Stimulated activated effector memory CD8-positive, alpha-beta T cell treated with anti-CD3 and anti-CD28 coated beads, Interleukin-12 subunit alpha, Interleukin-12 subunit beta, amount 100 ng/mL, for 72 hours (primary cell): ENCODE measurements around the gene LMNTD1.
"Not testable (repeated sequence)": the region's sequence is repeated elsewhere in the genome, so short reads cannot be mapped to it uniquely, and the experiment has no call there.

Source experiments
- ATAC-seq: fragments of 150-1000 bp; cut with Tn5 transposase; 2 replicates; pipeline ENCODE4 v1.10.0; 2021
- DNase-seq, 2 donors: peaks; one replicate each; pipeline ENCODE4 v3.0.0; 2021 to 2022; ENCODE audit warnings: low spot score in 2 of 2
- H3K27ac Mint-ChIP-seq: one replicate; pipeline ENCODE4 v1.8.0; 2022; ENCODE audit warnings: mild to moderate bottlenecking, mixed read lengths
- H3K36me3 Mint-ChIP-seq: one replicate; pipeline ENCODE4 v1.8.0; 2022; ENCODE audit warnings: mild to moderate bottlenecking, mixed read lengths
- H3K4me1 Mint-ChIP-seq: one replicate; pipeline ENCODE4 v1.8.0; 2022; ENCODE audit warnings: mixed read lengths
- H3K4me3 Mint-ChIP-seq: one replicate; pipeline ENCODE4 v1.8.0; 2022; ENCODE audit warnings: mild to moderate bottlenecking, mixed read lengths
- H3K9me3 Mint-ChIP-seq: one replicate; pipeline ENCODE4 v1.8.0; 2022; ENCODE audit warnings: mixed read lengths

Gene LMNTD1

DNA sequence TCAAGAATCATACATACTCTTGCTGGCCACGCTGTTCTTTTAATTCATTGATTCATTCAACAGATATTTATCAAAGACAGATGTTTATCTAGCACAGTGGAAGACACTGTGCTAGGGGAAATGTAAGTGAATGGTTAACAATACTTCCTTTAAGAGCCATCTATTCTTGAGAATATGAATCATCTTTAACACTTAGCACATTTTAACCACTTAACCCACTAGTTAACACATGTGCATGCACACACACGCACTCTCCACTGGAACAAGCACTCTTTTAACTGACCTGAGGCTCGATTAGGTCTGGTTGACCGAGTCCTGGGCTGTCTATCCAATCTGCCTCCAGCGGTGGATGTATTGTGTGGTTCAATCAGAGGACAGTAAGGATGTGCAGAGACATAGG is 34.6 kb downstream of the LMNTD1 start:
- Mint-ChIP-seq H3K4me3 (no peak overlapping the region), H3K27ac (no peak overlapping the region), H3K9me3 (peaks cover under 1% of the 10 kb centered on the region), H3K36me3 (no peaks in the 10 kb centered on the region), H3K4me1 (no peaks in the 10 kb centered on the region)
- DNase-seq (no peak), ATAC-seq (peak; percentile 82)

DNA sequence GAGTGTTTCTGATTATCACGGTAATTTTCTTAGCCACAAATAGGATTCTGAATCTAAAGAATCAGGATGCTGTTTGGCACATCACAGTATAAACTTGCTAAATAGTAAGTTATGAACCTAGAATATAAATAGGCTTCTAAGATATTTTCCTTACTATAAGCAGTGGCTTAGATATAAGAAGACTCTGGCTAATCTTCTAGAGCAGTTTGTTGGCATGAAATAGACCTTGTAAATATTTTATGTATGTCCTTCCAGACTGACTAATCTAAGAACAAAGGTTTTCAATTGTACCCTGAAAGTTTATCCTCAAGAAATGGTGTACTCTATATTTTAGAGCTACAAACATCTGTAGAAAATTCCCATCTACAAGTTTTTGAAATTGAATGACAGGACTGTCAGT is 48.3 kb downstream of the LMNTD1 start:
- DNase-seq (no peak), ATAC-seq (no peak)
- Mint-ChIP-seq H3K9me3 (no peaks in the 10 kb centered on the region), H3K4me3 (no peak overlapping the region), H3K4me1 (no peaks in the 10 kb centered on the region), H3K27ac (no peak overlapping the region), H3K36me3 (no peaks in the 10 kb centered on the region)

DNA sequence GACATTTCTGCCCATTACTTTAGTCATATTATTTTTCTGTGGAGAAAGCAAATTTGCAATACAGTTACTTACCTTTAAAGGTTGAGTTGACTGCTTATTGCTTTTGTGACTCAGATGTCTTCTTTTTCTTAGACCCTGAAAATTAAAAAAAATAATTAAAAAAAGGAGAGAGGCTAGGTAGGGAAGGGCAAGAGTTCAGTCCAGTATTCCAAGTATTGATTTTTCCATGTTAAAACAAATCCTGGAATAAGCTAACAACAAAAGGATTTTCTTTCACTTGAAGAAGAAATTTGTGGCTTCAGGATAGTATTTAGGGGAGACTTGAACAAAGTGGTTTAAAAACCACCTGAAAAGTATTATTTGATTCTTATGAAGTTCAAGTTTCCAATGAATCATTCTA is 49.4 kb downstream of the LMNTD1 start:
- Mint-ChIP-seq H3K36me3 (no peaks in the 10 kb centered on the region), H3K9me3 (no peaks in the 10 kb centered on the region), H3K4me1 (no peaks in the 10 kb centered on the region), H3K27ac (no peak overlapping the region), H3K4me3 (no peak overlapping the region)
- ATAC-seq (no peak), DNase-seq (no peak)

DNA sequence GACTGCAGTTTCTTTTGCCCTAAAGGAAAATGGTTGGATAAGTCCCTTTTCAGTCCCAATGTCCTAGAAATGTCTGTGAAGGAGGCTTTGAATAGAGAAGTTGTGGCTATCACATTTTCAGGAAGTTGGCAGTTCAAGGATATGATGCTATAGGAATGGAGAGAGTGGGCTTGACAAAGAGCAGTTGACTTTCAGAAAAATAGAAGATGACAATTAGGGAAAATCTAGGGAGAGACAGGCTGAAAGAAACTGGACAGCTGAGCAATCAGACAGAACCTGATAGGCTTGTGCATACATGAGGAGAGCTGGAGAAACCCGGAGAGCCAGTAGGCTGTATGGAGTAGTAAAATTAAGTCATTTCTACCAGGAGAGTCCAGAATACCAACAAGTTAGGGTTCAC is 50.5 kb downstream of the LMNTD1 start:
- Mint-ChIP-seq H3K36me3 (no peaks in the 10 kb centered on the region), H3K27ac (no peak overlapping the region), H3K4me3 (no peak overlapping the region), H3K9me3 (no peaks in the 10 kb centered on the region), H3K4me1 (no peaks in the 10 kb centered on the region)
- DNase-seq (no peak), ATAC-seq (no peak)

DNA sequence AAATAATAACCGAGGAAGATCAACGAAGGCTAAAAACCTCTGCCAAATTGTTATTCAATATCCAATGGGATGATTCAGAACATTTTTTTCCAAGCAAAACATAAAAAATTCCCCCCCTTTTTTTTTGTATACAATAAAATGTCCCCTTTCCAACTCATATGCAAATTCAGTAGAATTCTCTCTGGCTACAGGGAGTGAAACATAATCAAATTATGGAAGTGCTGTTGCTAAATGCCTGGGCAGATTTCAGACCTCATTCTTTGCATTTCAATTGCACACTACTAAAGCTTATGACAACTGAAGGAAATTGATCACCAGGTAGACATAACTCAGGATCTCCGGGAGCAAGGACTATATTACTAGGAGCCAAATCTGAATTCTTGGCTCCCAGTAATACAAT is 51.0 kb downstream of the LMNTD1 start:
- no peaks in the 10 kb centered on the region for H3K4me1 Mint-ChIP-seq
- DNase-seq, result no peak
- no peaks in the 10 kb centered on the region for H3K9me3 Mint-ChIP-seq
- no peak for ATAC-seq
- no peaks in the 10 kb centered on the region for H3K36me3 Mint-ChIP-seq
- H3K4me3 Mint-ChIP-seq, result no peak overlapping the region
- no peak overlapping the region for H3K27ac Mint-ChIP-seq

DNA sequence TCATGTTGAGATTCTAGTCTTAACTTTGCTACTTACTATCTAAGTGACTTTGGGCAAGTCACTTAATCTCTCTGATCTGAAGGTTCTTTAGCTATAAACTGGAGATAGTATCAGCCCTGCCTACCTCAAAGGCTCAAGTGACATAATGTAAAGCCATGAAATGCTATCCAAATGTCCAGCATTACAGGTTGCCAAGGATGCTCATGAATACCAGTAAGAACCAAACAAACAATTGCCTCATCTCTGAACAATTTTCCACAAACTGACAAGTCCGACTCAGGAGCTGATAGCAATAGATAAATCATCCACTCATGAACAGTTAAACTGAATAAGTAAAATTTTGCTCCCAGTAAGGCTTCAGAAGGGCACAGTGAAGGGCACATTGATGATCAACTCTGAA is 51.5 kb downstream of the LMNTD1 start:
- Mint-ChIP-seq H3K4me3 (no peak overlapping the region), H3K9me3 (no peaks in the 10 kb centered on the region), H3K4me1 (no peaks in the 10 kb centered on the region), H3K36me3 (no peaks in the 10 kb centered on the region), H3K27ac (no peak overlapping the region)
- DNase-seq (no peak), ATAC-seq (no peak)

DNA sequence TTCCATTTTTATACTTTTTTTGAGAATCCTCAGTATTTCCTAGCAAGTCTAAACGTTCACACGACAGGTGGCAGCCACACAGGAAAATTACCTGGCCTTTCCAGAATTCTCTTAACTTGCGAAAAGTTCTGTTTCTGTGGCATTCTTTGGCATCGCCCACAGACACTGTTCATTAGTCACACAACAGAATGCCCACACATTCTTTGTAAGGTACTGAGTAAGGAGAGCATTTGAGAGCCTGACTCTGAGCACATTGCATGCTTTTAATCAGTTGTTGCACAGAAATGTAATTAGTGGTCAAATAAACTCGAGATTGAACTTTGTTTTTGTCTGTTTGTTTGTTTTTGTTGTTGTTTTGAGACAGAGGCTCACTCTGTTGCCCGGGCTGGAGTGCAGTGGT is 52.4 kb downstream of the LMNTD1 start:
- no peak overlapping the region for H3K27ac Mint-ChIP-seq
- no peaks in the 10 kb centered on the region for H3K36me3 Mint-ChIP-seq
- ATAC-seq, result no peak
- H3K4me3 Mint-ChIP-seq, result no peak overlapping the region
- no peaks in the 10 kb centered on the region for H3K9me3 Mint-ChIP-seq
- H3K4me1 Mint-ChIP-seq, result no peaks in the 10 kb centered on the region
- DNase-seq, result no peak

DNA sequence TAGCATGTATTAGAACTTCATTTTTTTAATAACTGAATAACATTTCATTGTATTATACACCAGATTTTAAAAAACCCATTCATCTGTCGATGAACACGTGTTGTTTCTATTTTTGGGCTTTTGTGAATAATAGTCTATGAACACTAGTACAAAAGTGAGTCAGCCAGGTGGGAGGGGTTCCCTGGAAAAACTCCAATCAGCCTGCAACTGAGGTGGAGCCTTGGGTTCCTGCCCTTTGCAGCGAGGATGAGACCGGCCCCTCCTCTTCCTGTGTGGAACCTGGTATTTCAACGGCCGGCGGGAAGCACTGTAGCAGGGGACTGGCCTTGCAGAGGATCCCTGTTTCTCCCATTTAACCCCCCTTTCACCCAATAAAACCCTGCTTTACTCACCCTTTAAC is 56.1 kb downstream of the LMNTD1 start:
- no peaks in the 10 kb centered on the region for H3K9me3 Mint-ChIP-seq
- H3K4me3 Mint-ChIP-seq, result no peak overlapping the region
- H3K36me3 Mint-ChIP-seq, result no peaks in the 10 kb centered on the region
- H3K27ac Mint-ChIP-seq, result no peak overlapping the region
- no peaks in the 10 kb centered on the region for H3K4me1 Mint-ChIP-seq
- ATAC-seq (no peak), DNase-seq (no peak)

DNA sequence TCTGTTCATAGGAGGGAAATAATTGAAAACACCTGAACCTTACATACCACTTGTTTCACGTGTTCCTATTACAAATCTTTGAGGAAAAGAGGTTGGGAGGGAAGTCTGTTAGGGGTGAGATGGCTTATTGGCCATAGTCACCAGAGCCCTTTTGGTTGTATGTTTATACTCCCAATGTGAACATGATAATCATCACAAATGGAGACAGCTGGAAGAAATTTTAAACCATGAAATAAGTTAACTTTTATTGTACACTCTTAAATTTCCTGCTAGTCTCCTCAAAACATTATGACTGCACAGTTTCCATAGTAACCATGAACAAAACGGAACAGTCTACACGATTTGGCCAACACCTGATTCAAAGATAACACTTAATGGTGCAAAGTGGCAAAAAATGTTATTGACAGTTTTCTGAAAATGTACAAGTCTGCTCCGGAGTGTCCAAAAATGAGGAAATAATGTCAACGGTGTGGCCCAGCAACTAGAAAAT is 56.9 kb downstream of the LMNTD1 start:
- Mint-ChIP-seq H3K4me1 (no peaks in the 10 kb centered on the region), H3K27ac (no peak overlapping the region), H3K9me3 (no peaks in the 10 kb centered on the region), H3K36me3 (no peaks in the 10 kb centered on the region), H3K4me3 (no peak overlapping the region)
- DNase-seq (no peak), ATAC-seq (no peak)

DNA sequence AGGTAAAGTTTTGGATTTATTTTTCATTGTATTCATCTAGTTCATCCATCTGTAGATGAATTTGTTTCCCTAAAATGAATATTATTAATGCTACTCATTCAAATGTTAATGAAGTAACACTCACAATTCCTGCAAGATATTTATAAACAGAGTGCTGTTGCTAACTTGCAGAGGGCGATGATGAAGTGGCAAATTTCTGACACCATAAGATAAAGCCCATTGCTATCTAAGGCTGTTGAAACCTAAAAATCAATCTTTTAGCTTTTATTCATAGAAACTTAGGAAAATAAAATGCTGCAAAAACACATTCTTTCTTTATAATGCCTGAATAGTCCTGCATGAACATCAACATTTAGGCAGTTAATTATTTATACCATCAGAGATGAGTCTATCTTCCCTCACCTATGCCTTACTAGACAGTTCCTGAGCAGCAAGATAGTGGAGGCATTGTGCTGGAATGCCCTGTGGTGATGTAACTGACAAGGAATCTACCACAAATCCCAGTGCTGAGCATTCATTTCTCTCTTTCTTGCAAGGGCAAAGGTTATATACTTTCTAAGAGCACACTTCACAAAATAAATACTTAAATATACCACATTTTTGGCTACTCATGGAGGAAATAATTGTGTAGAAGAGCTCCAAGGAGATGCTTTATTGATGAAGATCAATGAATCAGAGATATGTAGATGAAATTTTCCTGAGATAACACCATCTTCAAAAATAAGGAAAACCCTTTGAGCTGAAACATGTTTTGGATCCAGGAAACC is 57.6 kb downstream of the LMNTD1 start:
- DNase-seq, result no peak
- Mint-ChIP-seq H3K4me3 (no peak overlapping the region), H3K27ac (no peak overlapping the region), H3K36me3 (no peaks in the 10 kb centered on the region), H3K9me3 (no peaks in the 10 kb centered on the region), H3K4me1 (no peaks in the 10 kb centered on the region)
- ATAC-seq, result no peak

DNA sequence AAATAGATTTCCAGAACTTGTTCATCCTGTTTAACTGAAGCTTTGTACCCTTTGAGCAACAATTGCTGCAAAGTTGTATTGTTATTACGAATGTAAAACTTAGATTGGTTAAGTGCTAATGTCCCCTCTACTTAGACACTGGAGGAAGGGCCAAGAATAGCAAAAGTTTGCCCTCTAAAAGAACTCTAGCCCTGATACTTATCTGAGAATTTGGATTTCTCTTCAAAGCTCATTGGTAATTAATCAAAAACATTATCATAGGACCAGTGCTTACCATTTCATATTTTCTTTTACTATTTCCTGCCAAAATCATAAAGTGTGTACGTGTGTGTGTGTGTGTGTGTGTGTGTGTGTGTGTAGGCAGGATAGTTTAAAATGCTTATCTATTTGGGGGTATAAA is 58.2 kb downstream of the LMNTD1 start:
- H3K27ac Mint-ChIP-seq, result no peak overlapping the region
- DNase-seq, result no peak
- no peak overlapping the region for H3K4me3 Mint-ChIP-seq
- H3K9me3 Mint-ChIP-seq, result no peaks in the 10 kb centered on the region
- H3K36me3 Mint-ChIP-seq, result no peaks in the 10 kb centered on the region
- ATAC-seq, result no peak
- H3K4me1 Mint-ChIP-seq, result no peaks in the 10 kb centered on the region

DNA sequence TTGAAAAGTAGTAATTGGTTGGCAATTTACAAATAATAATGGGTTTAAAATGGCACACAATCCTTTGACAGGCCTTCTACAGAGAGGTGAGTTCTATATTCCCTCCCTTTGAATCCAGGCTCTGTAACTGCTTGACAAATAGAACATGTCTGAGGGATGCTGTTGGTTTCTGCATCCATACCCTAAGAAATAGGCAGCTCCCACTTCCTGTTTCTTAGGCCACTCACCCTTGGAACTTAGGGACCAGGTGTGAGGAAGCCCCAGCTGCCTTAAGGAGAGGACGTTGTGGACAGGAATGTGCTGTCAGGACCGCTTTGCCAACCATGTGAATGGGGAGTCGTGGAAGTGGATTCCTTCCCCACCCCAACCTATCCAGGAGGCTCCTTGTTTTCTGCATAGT is 59.4 kb downstream of the LMNTD1 start:
- no peak overlapping the region for H3K27ac Mint-ChIP-seq
- ATAC-seq (no peak), DNase-seq (no peak)
- no peaks in the 10 kb centered on the region for H3K9me3 Mint-ChIP-seq
- H3K4me1 Mint-ChIP-seq, result no peaks in the 10 kb centered on the region
- no peaks in the 10 kb centered on the region for H3K36me3 Mint-ChIP-seq
- no peak overlapping the region for H3K4me3 Mint-ChIP-seq

DNA sequence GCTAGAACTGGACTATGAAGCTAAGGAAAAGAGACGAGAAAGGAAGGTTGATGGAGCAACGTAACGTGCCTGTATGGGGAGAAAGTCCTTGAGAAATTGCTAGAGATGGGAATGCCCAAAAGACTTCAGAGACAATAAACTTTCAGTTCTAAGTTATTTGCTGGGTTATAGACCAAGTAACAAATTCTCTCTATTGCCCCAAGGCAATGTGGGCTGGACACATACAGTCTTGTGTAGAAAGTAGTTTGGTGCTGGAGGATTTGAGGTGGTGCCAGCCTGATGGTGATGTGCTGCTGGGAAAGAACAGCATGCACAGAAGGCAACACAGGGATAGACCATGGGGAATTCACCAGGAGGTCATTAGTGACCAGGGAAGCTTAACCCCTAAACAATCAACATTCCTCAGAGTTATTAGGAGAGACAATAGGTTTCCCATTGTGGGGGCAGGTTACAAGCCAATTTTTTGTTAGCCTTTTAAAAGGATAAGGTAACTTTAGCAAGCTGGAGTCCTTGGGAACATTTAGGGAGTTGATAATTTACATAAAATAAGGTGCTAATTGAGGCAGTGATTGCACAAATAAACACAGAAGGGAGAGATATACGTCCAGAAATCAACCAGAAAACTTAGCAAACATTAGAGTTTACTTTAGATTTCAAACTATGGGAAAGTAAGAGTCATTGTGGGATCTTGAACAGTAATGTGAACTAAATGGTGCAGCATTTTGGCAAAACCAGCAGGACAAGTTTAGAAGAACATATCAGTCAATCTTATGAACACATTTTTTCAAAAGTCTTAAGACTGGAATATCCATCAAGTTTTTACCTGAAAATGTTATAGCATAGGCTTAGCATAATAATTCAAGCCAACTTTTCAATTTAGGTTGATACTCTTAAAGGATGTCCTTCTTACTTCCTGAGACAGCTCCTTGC is 61.4 kb downstream of the LMNTD1 start:
- Mint-ChIP-seq H3K9me3 (no peaks in the 10 kb centered on the region), H3K27ac (no peak overlapping the region), H3K4me3 (no peak overlapping the region), H3K36me3 (no peaks in the 10 kb centered on the region), H3K4me1 (no peaks in the 10 kb centered on the region)
- DNase-seq (no peak), ATAC-seq (no peak)

DNA sequence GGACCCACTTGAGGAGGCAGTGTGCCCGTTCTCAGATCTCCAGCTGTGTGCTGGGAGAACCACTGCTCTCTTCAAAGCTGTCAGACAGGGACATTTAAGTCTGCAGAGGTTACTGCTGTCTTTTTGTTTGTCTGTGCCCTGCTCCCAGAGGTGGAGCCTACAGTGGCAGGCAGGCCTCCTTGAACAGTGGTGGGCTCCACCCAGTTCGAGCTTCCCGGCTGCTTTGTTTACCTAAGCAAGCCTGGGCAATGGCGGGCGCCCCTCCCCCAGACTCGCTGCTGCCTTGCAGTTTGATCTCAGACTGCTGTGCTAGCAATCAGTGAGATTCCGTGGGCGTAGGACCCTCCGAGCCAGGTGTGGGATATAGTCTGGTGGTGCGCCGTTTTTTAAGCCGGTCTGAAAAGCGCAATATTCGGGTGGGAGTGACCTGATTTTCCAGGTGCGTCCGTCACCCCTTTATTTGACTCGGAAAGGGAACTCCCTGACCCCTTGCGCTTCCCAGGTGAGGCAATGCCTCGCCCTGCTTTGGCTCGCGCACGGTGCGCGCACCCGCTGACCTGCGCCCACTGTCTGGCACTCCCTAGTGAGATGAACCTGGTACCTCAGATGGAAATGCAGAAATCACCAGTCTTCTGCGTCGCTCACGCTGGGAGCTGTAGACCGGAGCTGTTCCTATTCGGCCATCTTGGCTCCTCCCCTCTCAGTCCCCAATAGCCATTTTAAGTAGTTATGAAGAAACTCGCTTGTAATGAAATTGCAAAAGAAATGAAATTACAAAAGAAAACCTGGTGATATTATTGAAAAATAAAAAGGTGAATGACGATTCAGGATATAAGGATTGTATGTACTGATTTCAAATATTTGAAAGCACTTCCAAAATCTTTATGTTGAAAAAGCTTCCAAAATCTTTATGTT is 63.9 kb downstream of the LMNTD1 start:
- not testable (repeated sequence) for H3K36me3 Mint-ChIP-seq, H3K27ac Mint-ChIP-seq, DNase-seq, H3K4me1 Mint-ChIP-seq, H3K4me3 Mint-ChIP-seq, H3K9me3 Mint-ChIP-seq, ATAC-seq

DNA sequence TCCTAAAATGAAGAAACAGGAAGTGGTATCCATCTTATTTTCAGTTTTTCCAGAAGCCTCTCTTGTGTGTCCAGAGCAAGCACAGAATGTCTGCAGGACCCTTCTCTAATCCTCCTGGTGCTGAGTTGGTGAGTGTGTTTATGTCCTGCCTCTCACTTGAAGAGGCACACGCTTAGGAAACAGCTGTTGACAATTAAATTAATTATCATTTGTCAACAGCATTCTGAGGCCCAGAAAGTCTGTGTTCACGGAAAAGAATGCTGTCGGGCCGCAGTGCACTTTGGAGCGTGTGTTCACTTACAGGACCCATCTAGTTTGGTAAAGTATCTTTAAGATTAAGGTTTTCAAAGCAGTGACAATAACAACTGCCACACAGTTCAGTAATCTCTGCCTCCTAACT is 70.5 kb downstream of the LMNTD1 start:
- ATAC-seq (no peak), DNase-seq (no peak)
- Mint-ChIP-seq H3K27ac (no peak overlapping the region), H3K4me1 (no peaks in the 10 kb centered on the region), H3K36me3 (no peaks in the 10 kb centered on the region), H3K4me3 (no peak overlapping the region), H3K9me3 (no peaks in the 10 kb centered on the region)
